Cardiac muscle cell (in vitro differentiated cells and primary cell): ENCODE data around the gene TRIO. TPM values are rescaled to one million over a fixed set of nuclear protein-coding genes. Genes with fewer than 3 reads are reported as not detected.

ENCODE experiments used
- DNase-seq, 2 donors: peaks; one replicate each; pipeline versions ENCODE4 v3.0.0 to v3.0.0-alpha.2; 2010 to 2017; ENCODE audit warnings: low read depth in 1 of 2, low spot score in 1 of 2
- H3K27ac ChIP-seq: fragments of 200-600 bp; sonication (generic); 2 replicates; pipeline ENCODE4 v1.5.1; 2016
- H3K27me3 ChIP-seq: fragments of 200-600 bp; sonication (generic); 2 replicates; pipeline ENCODE4 v1.6.0; 2016; ENCODE audit warnings: control low read depth
- H3K36me3 ChIP-seq: fragments of 200-600 bp; sonication (generic); 2 replicates; pipeline ENCODE4 v1.5.1; 2016; ENCODE audit warnings: control low read depth
- H3K4me1 ChIP-seq: fragments of 200-600 bp; sonication (generic); 2 replicates; pipeline ENCODE4 v1.8.1; 2017; ENCODE audit warnings: low read depth, mild to moderate bottlenecking, mixed run types
- H3K4me3 ChIP-seq: fragments of 200-600 bp; sonication (generic); 2 replicates; pipeline ENCODE4 v1.5.1; 2016; ENCODE audit warnings: mild to moderate bottlenecking
- H3K9me3 ChIP-seq: fragments of 200-600 bp; sonication (generic); 2 replicates; pipeline ENCODE4 v1.5.1; 2017; ENCODE audit warnings: low read depth, mild to moderate bottlenecking, control low read depth
- polyA plus RNA-seq: library from polyadenylated mRNA; unstranded; fragments of >200 nt; fragmentation: Nextera tagmentation; extraction: Ambion mirVana; gene quantifications from 2 replicates; pipeline ENCODE4 v1.2.1, GENCODE V29; 2016
- total RNA-seq: library from RNA; depleted of rRNA; stranded (reverse); fragments of >200 nt; gene quantifications from 2 replicates; pipeline ENCODE4 v1.2.3, GENCODE V29; 2016
- TF ChIP-seq, protein P1 (sequence below): IDR thresholded peaks from 2 replicates; pipeline ENCODE4 v1.5.1; 2012; ENCODE audit warnings: low read depth, mild to moderate bottlenecking, low read length

Gene TRIO
- total and polyA plus RNA-seq, 2 experiments from 2014 or later, result 15.5 to 104 TPM

DNA sequence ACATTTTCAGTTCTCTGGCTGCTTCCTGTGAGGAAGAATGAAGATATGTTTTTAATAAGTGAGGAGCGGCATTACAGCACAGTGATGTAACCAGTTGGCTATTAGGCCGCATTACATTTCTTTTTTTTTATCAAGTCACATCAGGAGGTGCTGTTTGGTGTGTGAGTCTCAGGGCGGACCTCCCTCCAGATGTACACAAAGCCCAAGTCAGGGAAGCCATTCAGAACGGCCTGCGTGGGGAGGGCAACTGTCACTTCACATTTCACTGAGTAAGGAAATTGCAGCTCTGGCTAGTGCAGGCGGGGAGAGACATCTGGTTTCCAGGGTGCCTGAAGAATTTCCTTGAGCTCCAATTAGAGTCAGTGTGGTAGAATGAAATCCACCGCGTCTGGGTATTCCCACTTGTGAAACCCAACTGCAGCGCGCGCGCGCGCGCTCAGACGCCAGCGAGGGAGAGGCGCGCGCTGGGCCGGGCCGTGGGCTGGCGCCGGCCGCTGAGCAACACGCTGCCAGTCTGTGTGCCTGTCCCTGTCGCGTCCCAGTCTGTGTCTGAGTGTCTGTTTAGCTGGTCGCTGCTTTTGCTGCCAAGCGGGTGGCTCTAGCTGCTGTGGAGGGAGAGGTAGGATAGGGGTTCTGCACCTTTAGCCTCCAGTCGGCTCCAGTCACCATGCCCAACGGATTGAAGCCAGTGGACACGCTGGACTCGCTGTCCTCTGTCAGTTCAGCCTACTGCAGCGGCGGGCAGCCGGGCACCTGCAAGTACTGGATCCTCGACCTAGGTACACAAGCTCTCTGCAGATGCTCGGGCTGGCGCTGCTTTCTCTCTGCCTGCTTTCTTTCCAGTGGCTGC, 297.7 kb downstream of the TRIO start:
- DNase-seq, result peak in 1 of 2 donors; percentile 92
- TF ChIP-seq, protein P1, sequence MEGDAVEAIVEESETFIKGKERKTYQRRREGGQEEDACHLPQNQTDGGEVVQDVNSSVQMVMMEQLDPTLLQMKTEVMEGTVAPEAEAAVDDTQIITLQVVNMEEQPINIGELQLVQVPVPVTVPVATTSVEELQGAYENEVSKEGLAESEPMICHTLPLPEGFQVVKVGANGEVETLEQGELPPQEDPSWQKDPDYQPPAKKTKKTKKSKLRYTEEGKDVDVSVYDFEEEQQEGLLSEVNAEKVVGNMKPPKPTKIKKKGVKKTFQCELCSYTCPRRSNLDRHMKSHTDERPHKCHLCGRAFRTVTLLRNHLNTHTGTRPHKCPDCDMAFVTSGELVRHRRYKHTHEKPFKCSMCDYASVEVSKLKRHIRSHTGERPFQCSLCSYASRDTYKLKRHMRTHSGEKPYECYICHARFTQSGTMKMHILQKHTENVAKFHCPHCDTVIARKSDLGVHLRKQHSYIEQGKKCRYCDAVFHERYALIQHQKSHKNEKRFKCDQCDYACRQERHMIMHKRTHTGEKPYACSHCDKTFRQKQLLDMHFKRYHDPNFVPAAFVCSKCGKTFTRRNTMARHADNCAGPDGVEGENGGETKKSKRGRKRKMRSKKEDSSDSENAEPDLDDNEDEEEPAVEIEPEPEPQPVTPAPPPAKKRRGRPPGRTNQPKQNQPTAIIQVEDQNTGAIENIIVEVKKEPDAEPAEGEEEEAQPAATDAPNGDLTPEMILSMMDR, result no peak
- no peaks in the 10 kb centered on the region for H3K27me3 ChIP-seq
- no peaks in the 10 kb centered on the region for H3K9me3 ChIP-seq
- H3K4me3 ChIP-seq, result no peak overlapping the region
- H3K4me1 ChIP-seq, result peaks cover 7% of the 10 kb centered on the region
- H3K36me3 ChIP-seq, result no peaks in the 10 kb centered on the region
- peak overlapping the region; percentile 26 for H3K27ac ChIP-seq

DNA sequence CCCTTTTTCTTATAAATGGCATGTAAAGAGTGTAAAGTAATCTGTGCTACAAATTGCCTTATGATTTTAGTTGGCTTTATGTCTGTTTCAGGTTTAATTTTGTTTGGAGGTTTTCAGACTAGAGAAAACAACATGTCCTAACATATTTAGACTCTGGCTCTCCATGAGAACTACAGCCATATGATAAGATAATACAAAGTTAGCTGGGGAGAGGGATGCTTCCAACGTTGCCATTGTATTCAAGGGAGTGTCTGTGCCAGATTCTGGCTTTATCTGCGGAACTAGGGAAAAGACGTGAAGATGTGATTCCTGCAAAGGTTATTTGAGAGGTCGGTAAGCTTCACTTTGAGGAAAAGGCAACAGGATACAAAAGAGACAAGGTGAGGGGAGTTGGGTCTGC, 298.5 kb downstream of the TRIO start:
- Histone ChIP-seq H3K27me3 (no peaks in the 10 kb centered on the region), H3K36me3 (no peaks in the 10 kb centered on the region), H3K27ac (no peak overlapping the region), H3K4me3 (no peak overlapping the region), H3K9me3 (no peaks in the 10 kb centered on the region), H3K4me1 (peaks cover 13% of the 10 kb centered on the region)
- TF ChIP-seq, protein P1, result no peak
- DNase-seq, result no peak

DNA sequence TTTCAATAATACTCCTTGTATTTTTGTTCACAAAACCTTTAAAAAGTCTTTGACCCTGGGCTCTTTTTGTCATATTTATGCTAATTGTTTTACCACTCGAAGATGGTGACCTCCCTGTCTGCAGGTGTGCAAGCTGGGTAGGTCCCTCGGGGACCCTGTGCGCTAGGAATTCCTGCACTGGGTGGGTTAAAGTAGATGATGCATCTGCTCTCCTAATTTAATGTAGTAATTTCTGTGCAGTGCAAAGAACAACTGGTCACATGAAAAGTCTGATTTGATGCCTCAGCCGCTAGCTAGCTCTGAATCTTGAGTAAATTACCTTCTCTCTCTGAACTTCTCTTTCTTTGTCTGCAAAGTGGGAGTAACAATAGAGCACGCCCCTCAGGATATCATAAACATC, 299.4 kb downstream of the TRIO start:
- Histone ChIP-seq H3K27me3 (no peaks in the 10 kb centered on the region), H3K27ac (no peak overlapping the region), H3K4me1 (peaks cover 13% of the 10 kb centered on the region), H3K4me3 (no peak overlapping the region), H3K36me3 (no peaks in the 10 kb centered on the region), H3K9me3 (no peaks in the 10 kb centered on the region)
- TF ChIP-seq, protein P1, result no peak
- no peak for DNase-seq

DNA sequence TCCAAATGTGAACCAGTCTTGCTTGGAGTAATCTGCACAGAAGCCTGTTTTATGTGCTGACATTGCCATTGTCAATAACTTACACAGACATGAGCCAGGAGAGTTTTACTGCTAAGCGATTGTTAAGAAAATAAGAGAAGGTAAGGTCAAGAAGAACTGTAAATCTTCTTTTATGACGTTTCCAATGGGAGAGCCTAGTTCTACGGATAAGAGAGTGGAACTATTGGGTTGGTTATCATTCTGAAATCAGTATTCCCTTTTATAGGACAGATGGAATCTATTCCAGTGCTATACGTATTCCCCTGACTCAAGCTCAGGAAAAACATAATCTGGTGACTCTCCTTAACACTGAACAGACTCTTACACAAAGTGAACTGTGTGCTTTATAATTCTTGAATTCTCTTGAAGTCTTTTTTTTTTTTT, 300.5 kb downstream of the TRIO start:
- no peaks in the 10 kb centered on the region for H3K36me3 ChIP-seq
- H3K4me3 ChIP-seq, result no peak overlapping the region
- H3K4me1 ChIP-seq, result peaks cover 15% of the 10 kb centered on the region
- H3K27ac ChIP-seq, result peak overlapping the region; percentile 22
- TF ChIP-seq, protein P1, result no peak
- no peaks in the 10 kb centered on the region for H3K9me3 ChIP-seq
- no peak for DNase-seq
- H3K27me3 ChIP-seq, result no peaks in the 10 kb centered on the region

DNA sequence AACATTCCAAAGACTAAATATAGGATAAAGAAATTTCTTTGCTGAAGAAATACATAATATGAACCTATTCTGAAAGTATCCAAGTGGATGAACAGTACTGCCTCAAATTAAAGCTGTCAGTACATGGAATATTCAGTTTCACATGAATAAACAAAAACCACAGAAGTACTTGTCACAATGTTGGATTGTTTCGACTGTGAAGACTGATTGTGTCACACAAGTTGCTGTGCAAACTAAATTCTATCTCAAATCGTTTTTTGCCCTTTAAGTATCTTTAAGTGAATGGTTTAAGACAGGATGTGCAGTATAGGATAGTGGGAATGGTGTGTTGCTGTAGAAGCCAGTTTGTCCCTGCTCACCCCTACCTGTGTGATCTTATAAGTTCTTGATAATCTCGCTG, 301.0 kb downstream of the TRIO start:
- H3K27ac ChIP-seq, result no peak overlapping the region
- no peak overlapping the region for H3K4me3 ChIP-seq

More for the DNA sequence above, 301.0 kb downstream of the TRIO start:
- DNase-seq, result no peak
- TF ChIP-seq, protein P1, result no peak
- no peaks in the 10 kb centered on the region for H3K36me3 ChIP-seq
- H3K9me3 ChIP-seq, result no peaks in the 10 kb centered on the region
- H3K4me1 ChIP-seq, result peaks cover 15% of the 10 kb centered on the region
- no peaks in the 10 kb centered on the region for H3K27me3 ChIP-seq
